Epidermal melanocyte (primary cell): ENCODE results near the gene EYS.
"Not testable (repeated sequence)": the region's sequence is repeated elsewhere in the genome, so short reads cannot be mapped to it uniquely, and the experiment has no call there.

Experiments used
- DNase-seq: peaks from one replicate; pipeline ENCODE4 v3.0.0; 2011; ENCODE audit warnings: low spot score; ENCODE audit not compliant: insufficient read length

EYS gene

DNA sequence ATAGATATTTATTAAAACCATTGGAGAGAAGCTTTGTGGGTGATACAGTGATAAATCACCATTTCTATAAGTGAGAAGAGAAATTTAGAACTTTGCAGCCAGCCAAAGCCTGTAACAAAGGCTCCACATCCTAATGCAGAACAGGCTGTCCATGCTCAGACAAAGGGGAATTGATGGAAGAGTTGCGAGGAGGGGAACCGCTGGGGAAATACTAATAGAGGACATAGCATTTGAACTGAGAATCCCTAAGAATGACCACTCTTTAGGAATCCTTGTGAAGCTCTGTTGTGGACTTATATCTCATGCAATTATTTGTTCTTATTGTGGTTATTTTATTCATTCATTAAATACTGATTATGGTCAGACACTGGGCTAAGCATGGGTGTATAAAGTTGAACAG lies 1903.7 kb downstream of the EYS start:
- no peak for DNase-seq

DNA sequence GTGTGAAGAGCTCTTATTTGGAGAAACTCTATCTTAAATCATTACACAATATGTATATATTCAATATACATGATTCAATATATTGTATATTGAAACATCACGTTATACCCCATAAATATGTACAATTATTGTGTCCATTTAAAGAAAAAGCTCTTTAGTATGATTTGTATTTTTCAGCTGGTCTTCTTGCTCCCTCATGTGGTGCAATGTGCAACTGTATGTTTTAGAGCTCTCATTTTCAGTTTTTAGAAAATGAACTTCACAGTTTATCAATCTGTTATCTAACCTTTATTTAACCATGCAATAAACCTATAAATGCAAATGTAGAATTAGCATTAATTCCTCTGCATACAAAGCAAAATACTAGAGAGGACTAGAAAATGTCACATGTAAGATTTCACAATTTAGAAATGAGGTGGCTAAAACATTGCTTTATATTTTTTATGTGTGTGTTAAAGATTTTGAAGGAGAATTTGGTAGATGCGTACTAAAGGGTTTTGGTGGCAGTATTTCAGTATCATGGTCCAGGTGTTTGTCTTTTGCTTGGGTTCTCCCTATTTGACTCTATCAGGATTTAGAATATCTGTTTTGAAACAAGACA lies 1904.3 kb downstream of the EYS start:
- no peak for DNase-seq

DNA sequence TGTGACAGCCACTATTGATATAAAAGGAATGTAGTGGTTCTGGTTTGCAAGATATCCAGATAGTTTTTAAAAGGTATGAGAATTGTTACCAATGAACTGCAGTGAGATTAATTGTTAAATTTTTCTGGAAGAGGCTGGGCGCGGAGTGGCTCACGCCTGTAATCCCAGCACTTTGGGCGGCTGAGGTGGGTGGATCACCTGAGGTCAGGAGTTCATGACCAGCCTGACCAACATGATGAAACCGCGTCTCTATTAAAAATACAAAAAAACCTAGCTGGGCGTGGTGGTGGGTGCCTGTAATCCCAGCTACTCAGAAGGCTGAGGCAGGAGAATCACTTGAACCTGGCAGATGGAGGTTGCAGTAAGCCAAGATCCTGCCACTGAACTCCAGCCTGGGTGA lies 1906.6 kb downstream of the EYS start:
- not testable (repeated sequence) for DNase-seq

DNA sequence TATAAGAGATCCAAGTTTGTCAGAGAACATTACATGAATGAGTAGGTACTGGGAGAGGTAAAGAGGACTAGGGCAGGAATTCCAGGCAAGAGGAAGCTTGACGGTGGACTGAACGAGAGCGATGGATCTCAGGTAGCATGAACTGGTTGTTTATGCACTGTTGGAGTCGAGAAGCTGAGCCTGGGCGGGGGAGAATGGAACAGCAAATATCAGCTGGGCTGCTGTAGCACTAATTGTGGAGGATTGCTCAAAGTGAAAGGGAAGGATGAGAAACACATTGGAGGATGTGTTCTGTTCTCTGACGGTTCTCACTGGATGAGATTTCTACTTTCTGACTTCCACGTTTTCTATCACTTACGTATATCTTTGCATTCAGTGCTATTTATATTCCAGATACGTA lies 1907.2 kb downstream of the EYS start:
- no peak for DNase-seq

DNA sequence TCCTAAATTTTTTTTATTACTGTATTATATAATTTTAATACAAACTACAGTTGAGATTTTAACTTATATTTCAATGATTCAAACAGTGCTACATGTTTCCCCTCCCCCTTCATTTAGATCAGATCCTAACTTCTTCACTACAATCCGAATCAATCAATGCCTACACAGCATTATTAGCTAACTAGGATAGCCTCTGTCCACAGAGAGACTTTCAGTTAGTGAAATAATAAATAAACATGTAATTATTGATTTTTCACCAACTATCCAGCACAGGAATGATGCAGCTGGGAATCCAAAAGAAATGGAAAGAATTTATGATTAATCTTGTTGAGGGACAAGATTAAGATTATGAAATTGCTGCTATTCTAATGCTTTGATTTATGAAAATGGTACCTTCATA lies 1907.7 kb downstream of the EYS start:
- no peak for DNase-seq

DNA sequence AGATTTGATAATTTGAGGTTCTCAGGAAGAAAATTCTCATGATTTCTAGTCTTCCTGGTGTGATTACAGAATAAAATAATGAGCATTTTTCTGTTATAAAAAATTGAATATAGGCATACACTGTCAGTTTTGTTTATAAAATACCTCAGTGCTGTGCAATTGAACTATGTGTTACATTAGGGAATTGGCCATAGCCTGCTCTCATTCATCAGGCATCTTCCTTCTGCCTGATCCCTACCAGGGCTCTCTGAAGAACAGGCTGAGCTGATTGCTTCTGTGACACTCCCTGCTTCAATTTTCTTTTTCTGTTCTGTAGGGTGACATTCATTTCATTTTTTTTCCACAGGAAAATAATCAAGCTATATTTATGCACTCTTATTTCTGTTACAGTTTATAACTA lies 1908.6 kb downstream of the EYS start:
- DNase-seq, result no peak

DNA sequence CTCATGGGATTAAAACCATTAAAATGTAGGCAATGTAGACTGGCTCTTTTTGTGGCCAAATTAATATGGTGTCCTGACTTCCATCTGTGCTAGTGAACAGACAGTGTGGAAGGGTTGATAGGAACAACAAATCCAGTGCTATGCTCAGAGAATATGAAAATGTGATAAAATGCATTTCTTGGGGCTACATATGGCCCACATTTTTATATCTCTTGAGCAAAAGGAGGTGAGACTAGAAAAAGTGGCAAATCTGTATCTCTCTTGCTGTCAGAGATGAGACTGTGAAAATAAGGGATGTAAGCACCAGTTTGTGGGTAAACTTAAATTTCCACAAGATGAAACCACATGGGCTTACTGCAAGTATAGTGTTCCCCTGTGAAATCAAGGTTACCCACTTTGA lies 1909.3 kb downstream of the EYS start:
- no peak for DNase-seq

DNA sequence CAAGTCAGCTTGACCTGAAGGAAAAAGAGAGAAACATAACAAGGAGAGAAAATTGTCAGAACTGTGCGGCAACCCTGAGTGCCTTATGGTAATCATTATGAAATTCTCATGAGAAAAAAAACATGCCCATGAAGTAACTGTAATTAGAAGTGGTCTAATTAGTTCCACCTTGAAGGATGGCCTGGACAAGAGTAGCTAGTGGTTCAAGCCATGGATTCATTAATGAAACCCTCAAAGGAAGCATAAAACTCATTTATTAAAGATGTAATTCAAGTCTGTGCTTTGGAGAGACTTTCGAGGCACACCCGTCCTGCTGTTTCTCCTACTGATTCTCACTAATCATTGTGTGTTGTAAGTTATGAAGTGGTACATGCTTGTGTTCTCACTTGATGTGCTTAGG lies 1911.2 kb downstream of the EYS start:
- no peak for DNase-seq

DNA sequence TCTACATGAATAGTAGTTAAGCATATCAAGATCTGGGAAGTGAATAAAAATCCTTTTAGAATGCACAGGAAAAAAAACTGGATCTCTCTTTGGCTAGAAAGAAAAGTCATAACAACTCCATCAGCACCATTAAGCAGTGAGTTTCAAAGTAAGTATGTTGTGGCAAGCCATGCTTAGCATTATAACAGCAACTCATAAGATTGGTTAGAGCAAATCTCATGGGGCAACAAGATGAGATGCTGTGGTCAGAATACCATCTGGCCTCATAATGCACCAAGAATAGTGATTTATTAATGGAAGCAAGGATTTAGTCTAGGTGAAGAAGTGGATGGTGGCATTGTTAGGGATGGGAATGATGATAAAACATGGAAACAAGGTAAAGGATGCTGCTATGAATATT lies 1912.0 kb downstream of the EYS start:
- DNase-seq, result no peak

DNA sequence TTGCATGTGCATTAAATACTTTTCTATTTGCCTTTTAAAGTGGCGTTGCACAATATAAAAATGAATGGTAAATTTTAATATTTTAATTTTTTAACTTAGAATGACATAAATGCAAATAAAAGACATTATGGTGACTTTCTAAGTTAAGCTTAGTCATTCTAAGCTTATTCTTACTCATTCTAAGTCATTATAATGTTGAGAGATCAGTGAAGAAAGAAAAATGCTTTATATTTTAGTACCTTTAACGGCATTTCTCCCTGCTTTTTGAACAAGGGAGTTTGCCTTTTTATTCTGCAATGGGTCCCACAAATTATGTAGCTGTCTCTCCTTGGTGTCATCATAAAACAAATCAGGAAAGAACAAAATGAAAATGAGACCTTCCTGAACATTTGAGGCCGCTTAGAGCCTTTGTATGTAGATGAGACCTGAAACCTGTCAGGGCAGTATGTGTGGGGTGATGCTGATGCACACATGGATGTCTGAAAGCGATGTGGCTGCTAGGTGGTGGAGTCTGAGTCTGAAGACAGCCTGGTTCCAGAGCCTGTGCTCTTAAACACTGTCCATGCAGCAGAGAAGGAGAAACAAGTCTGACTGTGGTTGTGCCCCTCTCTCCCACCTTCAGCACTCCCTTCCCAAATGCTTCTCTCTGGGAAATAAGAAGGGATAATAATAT lies 1913.4 kb downstream of the EYS start:
- DNase-seq, result no peak

DNA sequence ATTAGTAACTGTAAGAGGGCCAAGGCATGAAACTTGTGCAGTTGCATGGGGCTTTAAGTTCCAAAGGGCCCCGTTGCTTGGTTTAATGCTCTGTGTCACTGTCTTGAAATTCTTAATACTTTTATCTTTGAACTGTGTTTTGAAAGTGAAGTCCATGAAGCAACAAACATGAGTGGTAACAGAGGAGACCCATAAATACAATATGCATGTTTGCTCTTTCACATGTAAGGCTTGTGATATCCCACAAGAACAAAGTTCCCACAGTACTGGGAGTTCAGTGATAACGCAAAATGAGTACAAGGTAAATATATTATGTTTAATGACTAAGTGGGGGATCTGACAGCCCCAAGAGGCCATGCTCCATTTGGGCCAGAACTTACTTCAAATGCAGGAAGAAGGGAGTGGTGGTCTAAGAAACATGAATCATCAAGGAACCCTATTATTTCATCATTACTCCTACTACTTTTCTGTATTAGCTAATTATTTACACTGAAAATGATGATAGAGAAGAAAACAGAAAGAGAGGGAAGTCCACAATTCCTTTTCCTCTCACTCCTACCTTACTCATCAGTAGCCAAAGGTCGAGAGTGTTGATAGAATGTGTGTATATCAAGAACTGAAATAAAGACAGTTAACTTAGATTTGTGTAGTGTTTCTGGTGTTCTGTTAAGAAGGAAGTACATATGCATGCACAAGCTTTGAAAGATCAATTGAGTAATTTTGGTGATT lies 1914.1 kb downstream of the EYS start:
- DNase-seq, result no peak

DNA sequence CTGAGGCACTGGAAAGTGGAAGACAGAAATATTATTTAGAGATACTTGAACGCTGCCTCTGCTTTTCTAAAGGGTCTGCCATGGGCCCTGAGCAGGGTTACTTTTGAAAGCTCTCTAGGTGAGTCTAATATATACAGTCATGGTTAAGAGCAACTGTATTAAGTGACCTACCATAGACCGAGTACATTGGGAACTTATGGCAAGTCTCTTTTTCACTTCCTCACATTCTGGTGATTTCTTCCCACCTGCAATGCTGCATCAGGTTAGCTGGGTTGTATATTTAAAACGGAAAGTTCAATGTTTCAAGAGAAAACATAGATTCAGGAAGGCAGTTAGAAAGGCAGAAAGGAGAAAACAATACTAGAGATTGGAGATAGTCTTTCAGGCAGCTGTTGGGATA lies 1916.7 kb downstream of the EYS start:
- DNase-seq, result no peak

DNA sequence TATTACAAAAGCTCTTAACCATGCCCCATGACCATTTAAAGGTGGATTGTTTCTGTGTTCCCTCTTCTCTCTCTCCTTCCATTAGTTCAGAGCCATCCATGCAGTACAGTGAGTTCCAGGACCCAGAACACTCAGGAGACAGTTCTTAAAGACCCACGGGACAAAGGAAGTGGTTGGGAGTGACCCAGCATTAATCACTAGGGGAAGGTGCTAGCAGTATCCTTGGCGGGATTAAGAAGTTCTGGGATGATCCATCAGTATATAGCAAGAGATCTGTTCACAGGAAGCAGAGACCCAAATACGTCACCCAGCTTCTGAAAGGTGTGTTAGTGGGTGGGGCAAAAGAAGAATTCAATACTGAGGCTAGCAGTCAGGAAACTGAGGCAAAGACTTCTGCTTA lies 1917.3 kb downstream of the EYS start:
- DNase-seq, result no peak

DNA sequence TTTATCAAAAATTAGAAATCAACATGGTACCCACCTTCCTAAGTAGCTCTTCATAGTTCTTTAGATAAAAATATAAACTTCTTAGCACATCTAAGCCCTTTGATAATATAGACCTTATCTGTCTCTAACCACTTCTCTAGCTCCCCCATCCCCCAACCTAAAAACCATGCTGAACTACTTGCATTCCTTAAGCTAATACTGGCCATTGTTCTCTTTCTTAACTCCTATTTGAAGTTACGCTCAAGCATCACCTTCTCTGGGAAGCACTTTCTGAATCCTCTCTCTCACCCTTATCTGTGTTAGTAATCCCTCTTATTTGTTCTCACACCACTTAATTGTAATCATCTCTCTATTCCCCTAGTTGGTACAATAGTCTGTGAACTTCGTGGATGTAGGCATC lies 1918.5 kb downstream of the EYS start:
- no peak for DNase-seq

DNA sequence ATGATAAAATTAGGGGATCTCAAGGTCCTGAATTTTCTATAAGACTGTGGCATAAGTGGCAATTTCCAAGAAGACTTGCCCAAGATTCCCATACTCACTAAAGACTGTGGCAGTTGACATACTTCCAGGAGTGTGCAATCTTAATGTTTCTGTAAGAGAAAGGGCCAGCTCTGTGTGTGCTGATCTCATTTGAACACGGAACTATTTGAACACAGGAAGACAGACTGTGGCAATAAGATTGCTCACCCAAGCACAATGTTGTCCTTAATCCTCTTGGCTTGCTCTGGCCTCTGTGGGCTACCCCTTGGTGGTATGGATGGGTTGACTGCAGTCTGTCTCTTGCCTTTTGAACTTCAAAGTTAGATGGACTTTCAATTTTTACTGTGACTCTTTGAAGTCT lies 1920.0 kb downstream of the EYS start:
- DNase-seq, result no peak

DNA sequence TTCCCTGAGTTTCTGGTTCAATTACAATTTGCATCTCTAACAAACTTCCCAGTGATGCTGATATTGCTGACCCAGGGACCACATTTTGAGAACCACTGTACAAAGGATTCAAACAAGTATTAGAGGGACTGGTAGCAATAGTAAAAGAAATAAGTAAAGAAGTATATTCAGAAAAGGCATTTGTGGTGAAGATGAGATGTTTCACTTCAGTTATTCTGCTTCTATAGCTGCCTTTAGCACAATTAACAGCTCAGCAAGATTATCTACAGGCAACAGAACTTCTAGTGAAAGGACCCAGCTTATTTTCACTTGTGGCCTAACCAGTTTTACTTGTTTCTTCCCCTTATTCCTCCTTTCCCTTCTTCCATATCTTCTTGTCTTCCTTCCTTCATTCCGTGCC lies 1922.0 kb downstream of the EYS start:
- no peak for DNase-seq

DNA sequence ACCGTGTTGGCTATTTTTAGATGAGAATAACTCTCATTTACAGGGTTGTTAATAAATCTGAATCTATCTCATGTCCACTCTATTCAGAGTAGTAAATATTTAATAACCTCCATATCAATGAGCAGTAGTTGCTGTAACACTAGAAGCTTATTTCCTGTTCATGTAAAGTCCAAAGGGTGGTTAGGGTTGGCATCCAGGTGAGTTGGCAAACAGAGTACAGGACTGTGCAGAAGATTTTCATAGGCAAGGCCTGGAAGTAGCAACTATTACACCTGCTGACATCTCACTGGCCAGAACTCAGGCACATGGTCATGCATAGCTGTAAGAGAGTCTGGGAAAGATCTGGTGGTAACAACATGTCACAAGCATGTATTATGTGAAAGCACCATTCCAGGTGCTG lies 1923.9 kb downstream of the EYS start:
- DNase-seq, result no peak

DNA sequence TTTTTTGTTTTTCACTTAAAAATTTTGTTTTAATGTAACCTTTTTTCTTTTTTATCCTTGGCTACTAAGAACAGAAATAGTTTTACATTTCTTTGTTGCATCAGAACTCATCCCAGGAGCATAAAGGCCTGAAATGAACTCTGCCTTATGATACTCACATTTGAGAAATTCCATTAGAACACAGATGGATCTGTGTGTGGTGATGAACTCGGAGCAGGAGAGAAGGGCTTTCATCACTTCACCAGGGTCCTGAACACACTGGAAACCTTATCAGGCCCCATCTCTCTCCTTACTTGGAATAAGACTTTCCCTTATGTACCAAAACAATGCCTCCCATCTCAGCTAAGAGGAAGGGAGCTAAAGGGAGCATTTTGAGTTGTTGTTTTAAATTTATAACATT lies 1932.1 kb downstream of the EYS start:
- DNase-seq, result no peak

DNA sequence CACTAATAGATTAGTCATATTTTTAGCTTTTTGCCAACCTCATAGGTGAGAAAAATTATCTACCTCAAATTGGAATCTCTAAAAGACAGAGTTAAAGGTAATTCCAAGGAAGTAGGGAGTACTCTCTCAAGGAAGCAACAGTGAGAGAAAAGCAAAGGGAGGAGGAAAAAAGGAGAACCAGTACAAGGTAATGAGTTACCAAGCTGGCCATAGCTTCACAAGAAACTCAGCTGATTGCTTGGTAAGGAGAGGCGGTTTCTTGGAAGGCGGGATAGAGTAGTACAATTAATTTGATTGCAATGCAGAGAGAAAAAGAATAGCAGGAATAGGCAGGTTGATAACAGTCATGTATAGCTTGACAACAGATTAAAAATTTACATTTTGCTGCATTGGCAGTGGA lies 1933.8 kb downstream of the EYS start:
- DNase-seq, result no peak

DNA sequence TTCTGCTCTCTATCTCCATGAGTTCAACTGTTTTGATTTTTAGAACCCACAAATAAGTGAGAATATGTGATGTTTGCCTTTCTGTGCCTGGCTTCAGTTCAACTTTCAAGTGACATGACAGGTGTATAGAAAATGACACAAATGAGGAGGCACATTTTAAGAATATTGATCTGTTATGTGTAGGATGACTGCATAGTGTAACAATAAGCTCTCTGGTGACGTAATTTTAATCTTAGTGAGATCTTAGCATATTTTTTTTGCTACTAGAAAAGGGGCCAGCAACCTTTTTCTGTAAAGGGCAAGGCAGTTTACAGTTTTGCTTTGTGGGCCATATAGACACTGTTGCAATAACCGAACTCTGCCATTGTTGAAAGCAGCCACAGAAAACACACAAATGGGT lies 1941.2 kb downstream of the EYS start:
- DNase-seq, result no peak

DNA sequence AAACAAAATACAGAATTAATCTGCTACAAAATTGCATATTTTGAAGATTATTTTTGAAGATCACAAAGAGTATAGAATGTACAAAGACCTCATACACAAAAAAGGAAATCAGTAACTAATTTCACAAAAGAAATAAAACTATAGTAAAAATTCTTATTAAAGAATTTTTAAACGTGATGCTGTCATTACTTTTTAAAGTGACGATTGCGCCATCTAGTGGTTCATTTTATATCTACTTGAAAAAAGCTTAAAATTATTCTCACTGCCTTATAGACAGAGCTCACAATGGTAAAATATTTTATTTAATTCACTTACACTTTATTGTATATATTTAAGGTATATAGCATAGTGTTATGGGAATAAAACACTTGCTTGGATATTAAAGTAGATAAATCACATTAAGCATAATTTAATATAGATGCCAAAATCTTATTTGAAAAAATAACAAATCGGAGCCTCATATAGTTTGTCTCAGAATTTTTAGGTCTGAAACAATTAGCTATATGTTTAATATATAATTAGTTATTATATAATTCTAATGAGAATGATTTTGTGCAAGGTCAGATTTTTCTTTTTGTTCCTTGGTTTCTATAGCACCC lies 1942.6 kb downstream of the EYS start:
- no peak for DNase-seq

DNA sequence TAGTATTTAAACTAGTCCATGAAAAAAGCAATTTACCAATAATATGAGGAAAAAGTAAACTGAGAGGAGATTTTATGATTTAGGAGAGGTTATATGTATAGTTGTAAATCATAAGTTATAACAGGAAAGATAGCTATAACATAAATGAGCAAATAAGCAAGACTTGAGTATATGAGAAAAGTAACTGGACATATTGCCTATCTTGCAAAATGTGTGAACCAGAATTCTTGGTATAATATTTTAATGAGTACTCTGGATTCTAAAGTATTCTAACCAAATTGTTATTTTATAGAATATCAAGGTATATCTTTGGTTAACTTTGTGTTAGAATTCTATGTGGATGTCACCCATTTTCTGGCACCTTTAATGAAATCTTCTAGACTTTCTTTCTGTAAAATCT lies 1946.8 kb downstream of the EYS start:
- DNase-seq, result no peak
